Liver (tissue), 9 donors: ENCODE results near the gene COL5A1. TPM values are rescaled to one million over a fixed set of nuclear protein-coding genes. Genes with fewer than 3 reads are reported as not detected.

Experiments used
- DNase-seq: peaks from one replicate; pipeline ENCODE4 v3.0.0-alpha.2; 2017; ENCODE audit warnings: low spot score
- H3K27ac ChIP-seq, 2 donors: one replicate each; pipeline ENCODE4 v1.7.0; 2013; ENCODE audit warnings: inconsistent platforms in 2 of 2, low read length in 2 of 2, control low read depth in 1 of 2, low read depth in 1 of 2, mild to moderate bottlenecking in 1 of 2
- H3K27me3 ChIP-seq, 4 donors: one replicate each; pipeline versions ENCODE4 v1.6.1 to v1.7.0; 2013; ENCODE audit warnings: low read length in 3 of 4, inconsistent platforms in 1 of 4, mild to moderate bottlenecking in 1 of 4, moderate library complexity in 1 of 4; ENCODE audit not compliant: control insufficient read depth in 4 of 4, insufficient read depth in 4 of 4
- H3K36me3 ChIP-seq, 4 donors: one replicate each; pipeline versions ENCODE4 v1.6.1 to v1.7.0; 2013; ENCODE audit warnings: low read length in 3 of 4, mild to moderate bottlenecking in 3 of 4, low read depth in 1 of 4, moderate library complexity in 1 of 4; ENCODE audit not compliant: control insufficient read depth in 4 of 4, insufficient read depth in 3 of 4
- H3K4me1 ChIP-seq, 4 donors: one replicate each; pipeline versions ENCODE4 v1.6.1 to v1.7.0; 2013; ENCODE audit warnings: low read length in 3 of 4, mild to moderate bottlenecking in 3 of 4, moderate library complexity in 1 of 4; ENCODE audit not compliant: control insufficient read depth in 4 of 4, insufficient read depth in 4 of 4
- H3K4me3 ChIP-seq, 3 donors: one replicate each; pipeline versions ENCODE4 v1.6.1 to v1.7.0; 2013; ENCODE audit warnings: low read length in 3 of 3, control low read depth in 1 of 3, low read depth in 1 of 3, mild to moderate bottlenecking in 1 of 3
- H3K9ac ChIP-seq, 2 donors: one replicate each; pipeline ENCODE4 v1.7.0; 2013; ENCODE audit warnings: low read length in 2 of 2, mild to moderate bottlenecking in 2 of 2, moderate library complexity in 2 of 2, control low read depth in 1 of 2, low read depth in 1 of 2
- H3K9me3 ChIP-seq, 4 donors: one replicate each; pipeline versions ENCODE4 v1.6.1 to v1.7.0; 2013; ENCODE audit warnings: low read length in 3 of 4; ENCODE audit not compliant: control insufficient read depth in 4 of 4
- EGR1 ChIP-seq, 2 donors: IDR thresholded peaks; 2 replicates each; pipeline ENCODE4 v1.6.1; 2016 to 2018; ENCODE audit warnings: antibody characterized with exemption in 2 of 2, low read depth in 2 of 2
- FOXA1 ChIP-seq: IDR thresholded peaks from 2 replicates; pipeline ENCODE4 v1.6.1; 2016; ENCODE audit warnings: antibody characterized with exemption
- HNF4A ChIP-seq, 2 donors: conservative IDR thresholded peaks; 2 replicates each; pipeline ENCODE4 v1.6.1; 2016; ENCODE audit warnings: antibody characterized with exemption in 2 of 2, mild to moderate bottlenecking in 2 of 2
- HNF4G ChIP-seq: IDR thresholded peaks from 2 replicates; pipeline ENCODE4 v1.6.1; 2016; ENCODE audit warnings: antibody characterized with exemption
- JUND ChIP-seq, 2 donors: IDR thresholded peaks; 2 replicates each; pipeline ENCODE4 v1.6.1; 2016; ENCODE audit warnings: antibody characterized with exemption in 2 of 2
- RAD21 ChIP-seq, 2 donors: IDR thresholded peaks; 2 replicates each; pipeline ENCODE4 v1.6.1; 2016; ENCODE audit warnings: antibody characterized with exemption in 2 of 2, mild to moderate bottlenecking in 2 of 2
- RXRA ChIP-seq, 2 donors: IDR thresholded peaks; 2 replicates each; pipeline ENCODE4 v1.6.1; 2017 to 2018; ENCODE audit warnings: antibody characterized with exemption in 2 of 2, mild to moderate bottlenecking in 1 of 2
- TAF1 ChIP-seq: conservative IDR thresholded peaks from 2 replicates; pipeline ENCODE4 v1.6.1; 2016; ENCODE audit warnings: antibody characterized with exemption, mild to moderate bottlenecking
- WGBS: extraction: QIAGEN DNeasy Blood & Tissue Kit; methylation state at CpG from one replicate; pipeline ENCODE4 v1.1.7; 2013; 5-methylcytosine and 5-hydroxymethylcytosine counted together
- polyA plus RNA-seq, 2 donors: library from polyadenylated mRNA; stranded (reverse) in 1 of 2; unstranded in 1 of 2; fragments of 200-250 nt in 1 of 2; fragments of >200 nt in 1 of 2; fragmentation: Nextera tagmentation in 1 of 2; extraction: Ambion mirVana in 1 of 2; gene quantifications; one replicate each; pipeline versions ENCODE4 v1.2.1 to v1.2.3, GENCODE V29; 2013 to 2015
- total RNA-seq, 2 donors: library from RNA; depleted of rRNA; stranded (reverse); fragments of >200 nt; gene quantifications; one replicate each; pipeline ENCODE4 v1.2.3, GENCODE V29; 2014
- TF ChIP-seq, protein P1 (sequence below): fragments of 150-350 bp; IDR thresholded peaks from 2 replicates; pipeline ENCODE4 v1.5.1; 2017; ENCODE audit warnings: improper control_type of control experiment, low read depth, low read length; ENCODE audit not compliant: missing input control
- TF ChIP-seq, protein P2 (sequence below): IDR thresholded peaks from 2 replicates; pipeline ENCODE4 v1.6.1; 2016; ENCODE audit warnings: antibody characterized with exemption
- donor health status: healthy.
- donor health status: healthy.
- donor health status: healthy.
- donor health status: healthy.
- donor health status: healthy.

The COL5A1 gene
- total and polyA plus RNA-seq, 4 donors, result 0.67 to 15.6 (median 11.2) TPM

DNA sequence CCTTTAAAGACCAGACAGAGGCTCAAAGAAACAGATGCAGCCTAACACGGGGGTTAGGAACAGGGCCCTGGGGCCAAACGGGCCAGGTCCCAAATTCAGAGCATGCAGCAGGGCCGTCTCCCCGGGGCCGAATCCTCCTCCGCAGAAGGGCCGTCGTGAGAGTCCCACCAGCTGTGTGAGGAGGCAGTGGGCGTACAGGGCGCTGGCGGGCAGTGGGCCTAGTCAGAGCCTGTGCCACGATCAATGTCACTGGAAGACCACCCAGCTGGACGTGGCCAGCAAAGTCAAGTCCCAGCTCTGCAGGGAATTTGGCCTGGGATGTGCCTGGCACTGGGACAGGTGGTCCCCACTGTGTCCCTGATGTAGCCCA is 223.2 kb downstream of the COL5A1 start (continued):
- TF ChIP-seq, protein P1, sequence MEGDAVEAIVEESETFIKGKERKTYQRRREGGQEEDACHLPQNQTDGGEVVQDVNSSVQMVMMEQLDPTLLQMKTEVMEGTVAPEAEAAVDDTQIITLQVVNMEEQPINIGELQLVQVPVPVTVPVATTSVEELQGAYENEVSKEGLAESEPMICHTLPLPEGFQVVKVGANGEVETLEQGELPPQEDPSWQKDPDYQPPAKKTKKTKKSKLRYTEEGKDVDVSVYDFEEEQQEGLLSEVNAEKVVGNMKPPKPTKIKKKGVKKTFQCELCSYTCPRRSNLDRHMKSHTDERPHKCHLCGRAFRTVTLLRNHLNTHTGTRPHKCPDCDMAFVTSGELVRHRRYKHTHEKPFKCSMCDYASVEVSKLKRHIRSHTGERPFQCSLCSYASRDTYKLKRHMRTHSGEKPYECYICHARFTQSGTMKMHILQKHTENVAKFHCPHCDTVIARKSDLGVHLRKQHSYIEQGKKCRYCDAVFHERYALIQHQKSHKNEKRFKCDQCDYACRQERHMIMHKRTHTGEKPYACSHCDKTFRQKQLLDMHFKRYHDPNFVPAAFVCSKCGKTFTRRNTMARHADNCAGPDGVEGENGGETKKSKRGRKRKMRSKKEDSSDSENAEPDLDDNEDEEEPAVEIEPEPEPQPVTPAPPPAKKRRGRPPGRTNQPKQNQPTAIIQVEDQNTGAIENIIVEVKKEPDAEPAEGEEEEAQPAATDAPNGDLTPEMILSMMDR, result no peak

DNA sequence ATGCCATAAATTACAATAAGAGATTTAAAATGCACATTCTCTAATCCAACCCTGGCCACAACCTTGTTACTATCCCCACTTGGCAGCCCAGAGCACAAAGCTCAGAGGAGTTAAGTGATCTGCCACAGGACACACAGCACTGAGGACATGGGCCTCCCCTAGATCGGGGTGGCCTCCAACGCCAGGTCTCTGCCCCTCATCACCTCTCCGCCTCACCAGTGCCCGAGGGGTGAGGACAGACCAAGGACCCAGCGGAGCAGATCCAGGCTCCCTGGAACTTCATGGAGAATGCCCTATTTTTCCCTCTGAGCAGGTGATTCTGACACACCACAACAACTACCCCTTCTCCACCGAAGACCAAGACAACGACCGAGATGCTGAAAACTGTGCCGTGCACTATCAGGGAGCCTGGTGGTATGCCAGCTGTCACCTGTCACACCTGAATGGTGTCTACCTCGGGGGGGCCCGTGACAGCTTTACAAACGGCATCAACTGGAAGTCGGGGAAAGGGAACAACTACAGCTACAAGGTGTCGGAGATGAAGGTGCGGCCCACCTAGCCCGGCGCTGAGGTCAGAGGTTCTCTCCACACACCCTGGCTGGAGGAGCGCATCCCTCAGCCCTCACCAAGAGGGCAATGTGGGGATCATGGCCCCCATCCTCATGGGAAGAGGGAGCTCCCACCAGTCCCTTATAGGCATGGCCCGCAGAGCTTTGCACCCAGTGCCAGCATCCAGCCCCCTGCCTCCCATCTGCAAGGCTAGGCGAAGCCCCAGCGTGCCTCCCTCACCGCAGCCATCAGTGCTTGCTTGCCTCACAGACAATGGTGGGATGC is 226.5 kb downstream of the COL5A1 start:
- no peak overlapping the region for H3K4me3 ChIP-seq
- H3K36me3 ChIP-seq, result no peaks in the 10 kb centered on the region
- H3K4me1 ChIP-seq, result peaks cover 0 to 5% (median 0%) of the 10 kb centered on the region in 4 donors
- H3K27ac ChIP-seq, result no peak overlapping the region
- DNase-seq, result no peak
- H3K9me3 ChIP-seq, result peaks cover 0 to 1% (median 0%) of the 10 kb centered on the region in 4 donors
- TF ChIP-seq, protein P1, result no peak
- TF ChIP-seq RAD21 (IDR thresholded peaks at IDR 0.05) (no peak), EGR1 (IDR thresholded peaks at IDR 0.05; ENCODE audit: low read depth in 2 of 2) (no peak), HNF4A (conservative IDR thresholded peaks at IDR 0.05) (no peak)
- TF ChIP-seq, protein P2, sequence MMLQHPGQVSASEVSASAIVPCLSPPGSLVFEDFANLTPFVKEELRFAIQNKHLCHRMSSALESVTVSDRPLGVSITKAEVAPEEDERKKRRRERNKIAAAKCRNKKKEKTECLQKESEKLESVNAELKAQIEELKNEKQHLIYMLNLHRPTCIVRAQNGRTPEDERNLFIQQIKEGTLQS, result no peak
- no peak overlapping the region for H3K9ac ChIP-seq
- peaks cover 0 to 2% (median 0%) of the 10 kb centered on the region in 4 donors for H3K27me3 ChIP-seq
- 90% methylated on average over 22 of the region's 22 CpGs for WGBS

DNA sequence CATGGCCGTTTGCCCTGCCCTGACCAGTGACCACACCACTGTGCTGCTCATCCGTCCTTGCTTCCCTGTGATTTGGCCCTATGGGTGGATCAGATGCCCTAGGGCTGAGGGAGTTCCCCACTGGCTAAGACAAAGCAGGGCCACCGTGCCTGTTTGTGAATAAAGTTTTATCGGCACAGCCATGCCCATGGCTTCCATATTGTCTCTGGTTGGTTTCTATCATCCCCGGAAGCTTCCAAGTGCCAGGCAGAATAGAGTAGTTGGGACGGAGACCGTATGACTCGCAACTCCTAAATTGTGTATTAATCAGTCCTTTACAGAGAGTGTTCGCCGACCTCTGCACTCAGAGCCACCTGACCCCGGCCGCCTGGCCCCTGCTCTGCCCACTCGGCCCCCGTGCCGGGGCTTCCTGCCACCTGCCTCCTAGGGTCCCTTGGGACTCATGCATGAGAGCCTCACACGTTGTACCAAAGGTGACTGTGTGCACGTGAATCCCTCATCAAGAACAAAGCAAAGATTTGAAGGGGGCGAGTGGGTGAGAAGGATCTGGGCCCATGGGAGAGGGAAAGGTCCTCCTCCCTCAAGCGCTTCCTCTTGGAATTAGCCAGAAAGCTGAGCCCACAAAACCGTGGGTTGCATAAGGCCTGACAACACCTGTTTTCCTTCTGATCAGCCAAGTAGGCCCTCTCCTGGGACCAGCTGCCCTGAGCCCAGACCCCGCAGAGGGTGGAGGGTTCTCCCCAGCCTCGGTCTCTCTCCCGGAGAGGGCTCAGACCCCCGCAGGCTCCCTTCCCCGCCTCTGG is 227.3 kb downstream of the COL5A1 start:
- H3K9me3 ChIP-seq, result peaks cover 0 to 1% (median 0%) of the 10 kb centered on the region in 4 donors
- DNase-seq, result no peak
- H3K4me1 ChIP-seq, result peaks cover 0 to 4% (median 0%) of the 10 kb centered on the region in 4 donors
- H3K9ac ChIP-seq, result no peak overlapping the region
- H3K27ac ChIP-seq, result no peak overlapping the region
- TF ChIP-seq FOXA1, result no peak
- no peak for TF ChIP-seq HNF4G
- TF ChIP-seq TAF1, result no peak
- no peak for TF ChIP-seq JUND (IDR thresholded peaks at IDR 0.05)
- no peak for TF ChIP-seq RXRA (IDR thresholded peaks at IDR 0.05)
- no peak overlapping the region for H3K4me3 ChIP-seq
- H3K36me3 ChIP-seq, result no peaks in the 10 kb centered on the region
- peaks cover 0 to 2% (median 0%) of the 10 kb centered on the region in 4 donors for H3K27me3 ChIP-seq
- WGBS, result 84% methylated on average over 25 of the region's 25 CpGs
